Activated CD8-positive, alpha-beta memory T cell treated with anti-CD3 and anti-CD28 coated beads, Interleukin-2, amount 50 U/mL, for 48 hours (primary cell): ENCODE data around the gene PTPRE.

Experiments
- DNase-seq: peaks from one replicate; pipeline ENCODE4 v3.0.0-alpha.2; 2020

Gene PTPRE

GRCh38 chr10:127932521-127933270 is 25.8 kb downstream of the PTPRE start:
- no peak for DNase-seq

GRCh38 chr10:127933271-127933670 is 26.4 kb downstream of the PTPRE start:
- no peak for DNase-seq

GRCh38 chr10:127934383-127934782 is 27.5 kb downstream of the PTPRE start:
- DNase-seq, result no peak

GRCh38 chr10:127935071-127935561 is 28.2 kb downstream of the PTPRE start:
- DNase-seq, result no peak

- no peak for DNase-seq
These were observed 30.2 kb downstream of the PTPRE start for GRCh38 chr10:127937069-127937468.

GRCh38 chr10:127937915-127938463 is 31.1 kb downstream of the PTPRE start:
- no peak for DNase-seq

- no peak for DNase-seq
These were observed 33.0 kb downstream of the PTPRE start for GRCh38 chr10:127939786-127940330.

- DNase-seq, result no peak
These were observed 34.1 kb downstream of the PTPRE start for GRCh38 chr10:127940866-127941640.

GRCh38 chr10:127942811-127943210 is 35.9 kb downstream of the PTPRE start:
- no peak for DNase-seq

GRCh38 chr10:127943336-127943910 is 36.5 kb downstream of the PTPRE start:
- DNase-seq, result no peak

- no peak for DNase-seq
These were observed 37.4 kb downstream of the PTPRE start for GRCh38 chr10:127944256-127944655.

GRCh38 chr10:127945341-127945758 is 38.4 kb downstream of the PTPRE start:
- DNase-seq, result peak; percentile 26

GRCh38 chr10:127945948-127946711 is 39.2 kb downstream of the PTPRE start:
- DNase-seq, result no peak

- DNase-seq, result no peak
These were observed 40.3 kb downstream of the PTPRE start for GRCh38 chr10:127947211-127947610.

- DNase-seq, result no peak
These were observed 41.9 kb downstream of the PTPRE start for GRCh38 chr10:127948791-127949190.

GRCh38 chr10:127949831-127950230 is 42.9 kb downstream of the PTPRE start:
- no peak for DNase-seq

GRCh38 chr10:127951861-127952574 is 45.1 kb downstream of the PTPRE start:
- DNase-seq, result no peak

GRCh38 chr10:127952575-127952869 is 45.6 kb downstream of the PTPRE start:
- no peak for DNase-seq

- DNase-seq, result no peak
These were observed 46.0 kb downstream of the PTPRE start for GRCh38 chr10:127952918-127953317.

GRCh38 chr10:127953876-127954275 is 47.0 kb downstream of the PTPRE start:
- DNase-seq, result no peak

GRCh38 chr10:127959428-127959827 is 52.5 kb downstream of the PTPRE start:
- no peak for DNase-seq

- DNase-seq, result peak; percentile 8
These were observed 54.2 kb downstream of the PTPRE start for GRCh38 chr10:127961071-127961470.
